ENCODE results near the gene SOX6. TPM values are rescaled to one million over a fixed set of nuclear protein-coding genes. Genes with fewer than 3 reads are reported as not detected.

SOX6 gene
- total RNA-seq, 1 experiment from 2014 or later = not detected

DNA sequence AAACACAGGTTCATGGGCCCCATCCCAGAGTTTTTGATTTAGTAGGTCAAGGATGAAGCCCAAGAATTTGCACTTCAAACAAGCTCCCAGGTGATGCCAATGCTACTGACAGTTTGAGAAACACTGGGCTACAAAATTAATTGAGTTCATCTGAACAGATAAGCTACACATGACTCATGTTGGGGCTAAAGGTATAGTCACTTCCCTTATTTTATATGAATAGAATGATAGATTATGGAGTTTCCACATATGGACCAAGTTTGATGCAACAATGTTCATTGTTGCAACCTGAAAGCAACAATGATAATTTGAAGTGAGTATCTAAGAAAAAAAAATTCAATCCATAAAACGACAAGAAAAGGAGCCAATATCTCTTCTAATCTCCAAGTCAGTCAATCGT lies 54.9 kb downstream of the SOX6 start:
- no peak for DNase-seq
- Histone ChIP-seq H3K27ac (ENCODE audit: low read length) (no peak overlapping the region), H2AFZ (ENCODE audit: low read length) (no peak overlapping the region), H3K9me3 (ENCODE audit: low read length) (no peaks in the 10 kb centered on the region), H3K36me3 (ENCODE audit: insufficient read depth, low read length) (no peaks in the 10 kb centered on the region), H3K27me3 (ENCODE audit: low read length) (no peaks in the 10 kb centered on the region), H3K9ac (ENCODE audit: low read length) (no peak overlapping the region), H4K20me1 (ENCODE audit: insufficient read depth, low read depth, low read length) (no peaks in the 10 kb centered on the region), H3K4me1 (ENCODE audit: low read length) (no peaks in the 10 kb centered on the region), H3K79me2 (ENCODE audit: low read length) (no peaks in the 10 kb centered on the region), H3K4me3 (ENCODE audit: low read length) (no peak overlapping the region), H3K9me2 (replicated peaks; ENCODE audit: insufficient read depth, low read length) (no peaks in the 10 kb centered on the region), H3K4me2 (ENCODE audit: low read depth, low read length, poor library complexity, severe bottlenecking) (no peak overlapping the region)

DNA sequence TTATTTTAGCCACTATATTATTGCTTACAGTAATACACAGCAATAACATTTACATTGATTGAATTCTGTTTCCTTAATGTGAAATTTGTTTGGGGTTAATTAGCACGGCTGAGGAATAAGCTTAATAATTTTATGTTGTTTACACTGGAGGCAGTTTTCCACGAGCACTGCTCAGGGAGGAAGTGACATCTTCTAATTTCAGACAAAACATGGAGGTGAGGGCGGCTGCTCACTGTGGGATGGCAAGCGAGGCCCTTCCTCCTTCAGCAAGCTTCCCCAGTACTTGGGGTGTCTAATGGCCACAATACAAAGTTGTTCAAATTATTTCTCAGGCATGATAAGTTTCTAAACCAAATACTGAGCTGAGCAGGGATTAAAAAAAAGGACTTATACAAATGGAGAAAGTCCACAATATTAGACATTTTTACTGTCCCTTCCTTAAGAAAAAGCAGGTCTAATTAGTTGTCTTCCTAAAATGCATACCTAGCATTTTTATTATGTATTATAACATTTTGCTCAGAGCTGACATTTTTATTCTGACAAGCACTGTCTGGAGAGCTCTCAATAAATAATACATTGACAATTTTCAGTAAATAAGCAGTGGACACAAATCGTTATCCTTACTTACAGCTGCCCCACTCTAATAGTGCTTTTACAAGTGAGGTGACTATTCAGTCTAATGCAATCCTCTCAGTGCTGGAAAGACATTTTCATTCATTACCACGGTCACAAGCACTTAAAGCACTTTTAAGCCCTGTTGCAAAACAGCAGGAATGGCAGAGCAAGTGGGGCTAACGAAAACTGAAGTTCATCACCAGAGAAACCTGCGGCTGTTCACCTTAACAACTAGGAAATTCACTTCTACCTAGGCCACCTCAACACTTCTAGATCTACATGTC lies 56.2 kb downstream of the SOX6 start:
- no peak overlapping the region for H3K27ac ChIP-seq (ENCODE audit: low read length)
- H3K79me2 ChIP-seq (ENCODE audit: low read length) = no peaks in the 10 kb centered on the region
- H3K36me3 ChIP-seq (ENCODE audit: insufficient read depth, low read length) = no peaks in the 10 kb centered on the region
- H3K9ac ChIP-seq (ENCODE audit: low read length) = no peak overlapping the region
- H3K9me3 ChIP-seq (ENCODE audit: low read length) = no peaks in the 10 kb centered on the region
- no peak overlapping the region for H2AFZ ChIP-seq (ENCODE audit: low read length)
- no peak overlapping the region for H3K4me2 ChIP-seq (ENCODE audit: low read depth, low read length, poor library complexity, severe bottlenecking)
- DNase-seq = no peak
- no peaks in the 10 kb centered on the region for H3K9me2 ChIP-seq (replicated peaks; ENCODE audit: insufficient read depth, low read length)
- H3K4me3 ChIP-seq (ENCODE audit: low read length) = no peak overlapping the region
- H4K20me1 ChIP-seq (ENCODE audit: insufficient read depth, low read depth, low read length) = no peaks in the 10 kb centered on the region
- no peaks in the 10 kb centered on the region for H3K4me1 ChIP-seq (ENCODE audit: low read length)
- H3K27me3 ChIP-seq (ENCODE audit: low read length) = no peaks in the 10 kb centered on the region

DNA sequence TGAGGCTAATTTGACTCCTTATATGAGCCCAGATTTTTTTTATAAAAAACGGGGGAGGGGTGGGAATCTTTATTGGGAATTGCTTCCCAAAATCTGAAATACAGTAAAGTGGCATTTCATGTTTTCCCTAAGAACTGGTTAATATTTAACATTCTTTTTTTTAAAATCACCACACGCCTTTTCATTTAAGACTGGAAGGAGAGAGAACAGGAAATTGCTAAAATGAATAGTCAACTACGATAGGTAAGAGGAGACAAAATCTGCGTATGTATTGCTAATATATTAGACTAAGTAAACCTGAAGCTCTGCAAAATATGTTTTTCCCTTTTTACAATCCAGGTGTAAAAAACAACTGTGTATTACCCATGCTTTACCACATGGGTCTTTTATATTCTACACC lies 57.0 kb downstream of the SOX6 start:
- Histone ChIP-seq H3K4me2 (ENCODE audit: low read depth, low read length, poor library complexity, severe bottlenecking) (no peak overlapping the region), H3K4me1 (ENCODE audit: low read length) (no peaks in the 10 kb centered on the region), H3K27me3 (ENCODE audit: low read length) (no peaks in the 10 kb centered on the region)

DNA sequence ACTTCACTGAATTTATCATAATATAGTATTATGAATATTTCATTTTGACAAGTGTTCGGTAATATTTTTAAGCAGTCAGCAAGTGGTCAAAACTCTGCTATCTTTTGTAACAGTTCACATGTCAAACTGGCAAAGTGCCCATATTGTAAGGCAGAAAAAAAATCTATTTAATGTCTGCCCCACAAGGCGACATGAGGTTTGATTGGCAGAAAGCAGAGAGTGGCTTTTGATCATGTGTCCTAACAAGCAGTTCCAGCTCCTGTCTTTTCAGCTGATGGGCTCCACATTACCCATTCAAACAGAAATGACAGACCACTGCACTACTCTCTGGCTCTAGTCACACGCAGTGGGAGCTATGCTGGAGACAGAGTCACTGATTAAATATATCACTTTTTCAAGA lies 59.0 kb downstream of the SOX6 start:
- no peak for DNase-seq
- H2AFZ ChIP-seq (ENCODE audit: low read length) = no peak overlapping the region
- H3K27ac ChIP-seq (ENCODE audit: low read length) = no peak overlapping the region
- H3K79me2 ChIP-seq (ENCODE audit: low read length) = no peaks in the 10 kb centered on the region
- no peak overlapping the region for H3K9ac ChIP-seq (ENCODE audit: low read length)
- H3K36me3 ChIP-seq (ENCODE audit: insufficient read depth, low read length) = no peaks in the 10 kb centered on the region
- H3K4me3 ChIP-seq (ENCODE audit: low read length) = no peak overlapping the region
- H3K9me2 ChIP-seq (replicated peaks; ENCODE audit: insufficient read depth, low read length) = no peaks in the 10 kb centered on the region
- H4K20me1 ChIP-seq (ENCODE audit: insufficient read depth, low read depth, low read length) = no peaks in the 10 kb centered on the region
- H3K27me3 ChIP-seq (ENCODE audit: low read length) = no peaks in the 10 kb centered on the region
- no peaks in the 10 kb centered on the region for H3K9me3 ChIP-seq (ENCODE audit: low read length)
- no peak overlapping the region for H3K4me2 ChIP-seq (ENCODE audit: low read depth, low read length, poor library complexity, severe bottlenecking)
- no peaks in the 10 kb centered on the region for H3K4me1 ChIP-seq (ENCODE audit: low read length)

More for the DNA sequence above, 57.0 kb downstream of the SOX6 start:
- no peaks in the 10 kb centered on the region for H3K36me3 ChIP-seq (ENCODE audit: insufficient read depth, low read length)
- H3K4me3 ChIP-seq (ENCODE audit: low read length) = no peak overlapping the region
- H3K9ac ChIP-seq (ENCODE audit: low read length) = no peak overlapping the region
- no peak for DNase-seq
- H3K79me2 ChIP-seq (ENCODE audit: low read length) = no peaks in the 10 kb centered on the region
- H3K9me3 ChIP-seq (ENCODE audit: low read length) = no peaks in the 10 kb centered on the region
- H3K27ac ChIP-seq (ENCODE audit: low read length) = no peak overlapping the region
- no peaks in the 10 kb centered on the region for H3K9me2 ChIP-seq (replicated peaks; ENCODE audit: insufficient read depth, low read length)
- H2AFZ ChIP-seq (ENCODE audit: low read length) = no peak overlapping the region
- H4K20me1 ChIP-seq (ENCODE audit: insufficient read depth, low read depth, low read length) = no peaks in the 10 kb centered on the region

DNA sequence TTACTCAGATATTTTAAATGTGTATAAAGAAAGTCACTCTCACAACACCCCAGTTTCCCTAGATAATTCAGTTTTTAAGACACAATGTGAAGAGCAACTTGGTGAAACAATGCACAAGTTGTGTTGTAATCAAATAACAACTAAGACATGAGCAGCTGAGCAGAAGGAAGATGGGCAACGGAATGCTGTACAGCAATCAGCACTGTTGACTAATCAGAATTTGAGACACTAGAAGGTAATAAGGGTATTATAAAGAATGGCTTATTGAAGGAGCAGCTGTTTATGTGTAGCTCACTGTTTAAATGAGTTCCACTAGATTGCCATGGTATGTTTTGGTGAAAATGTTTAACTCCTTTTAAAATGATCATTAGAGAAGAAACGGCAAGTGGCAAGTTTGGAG lies 60.1 kb downstream of the SOX6 start:
- Histone ChIP-seq H3K4me2 (ENCODE audit: low read depth, low read length, poor library complexity, severe bottlenecking) (no peak overlapping the region), H3K27ac (ENCODE audit: low read length) (no peak overlapping the region), H3K4me3 (ENCODE audit: low read length) (no peak overlapping the region), H4K20me1 (ENCODE audit: insufficient read depth, low read depth, low read length) (no peaks in the 10 kb centered on the region), H3K27me3 (ENCODE audit: low read length) (no peaks in the 10 kb centered on the region), H3K9me3 (ENCODE audit: low read length) (no peaks in the 10 kb centered on the region), H3K9me2 (replicated peaks; ENCODE audit: insufficient read depth, low read length) (no peaks in the 10 kb centered on the region), H3K79me2 (ENCODE audit: low read length) (no peaks in the 10 kb centered on the region), H3K36me3 (ENCODE audit: insufficient read depth, low read length) (no peaks in the 10 kb centered on the region), H3K4me1 (ENCODE audit: low read length) (no peaks in the 10 kb centered on the region), H3K9ac (ENCODE audit: low read length) (no peak overlapping the region), H2AFZ (ENCODE audit: low read length) (no peak overlapping the region)
- no peak for DNase-seq

DNA sequence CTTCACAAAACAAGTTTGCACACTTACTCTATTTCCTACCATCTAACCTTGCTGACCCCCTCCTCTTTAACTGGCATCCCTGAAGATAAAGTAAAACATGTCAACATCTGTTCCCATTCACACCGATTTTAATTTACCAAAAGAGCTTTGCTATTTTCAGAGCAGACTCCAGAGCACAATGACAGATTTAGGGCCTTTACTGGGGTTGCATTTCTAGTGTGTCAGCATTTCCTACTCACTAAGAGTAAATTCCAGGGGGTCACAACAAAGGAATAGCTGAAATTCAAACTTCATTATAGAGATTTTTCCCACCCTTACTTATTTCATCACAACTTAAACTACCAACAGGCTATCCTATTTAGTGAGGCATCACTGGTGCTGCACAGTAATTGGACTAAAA lies 60.8 kb downstream of the SOX6 start:
- Histone ChIP-seq H3K4me3 (ENCODE audit: low read length) (no peak overlapping the region), H3K4me1 (ENCODE audit: low read length) (no peaks in the 10 kb centered on the region), H3K9me2 (replicated peaks; ENCODE audit: insufficient read depth, low read length) (no peaks in the 10 kb centered on the region), H3K36me3 (ENCODE audit: insufficient read depth, low read length) (no peaks in the 10 kb centered on the region), H3K27ac (ENCODE audit: low read length) (no peak overlapping the region), H3K4me2 (ENCODE audit: low read depth, low read length, poor library complexity, severe bottlenecking) (no peak overlapping the region), H4K20me1 (ENCODE audit: insufficient read depth, low read depth, low read length) (no peaks in the 10 kb centered on the region), H3K9ac (ENCODE audit: low read length) (no peak overlapping the region), H3K79me2 (ENCODE audit: low read length) (no peaks in the 10 kb centered on the region), H3K27me3 (ENCODE audit: low read length) (no peaks in the 10 kb centered on the region), H3K9me3 (ENCODE audit: low read length) (no peaks in the 10 kb centered on the region), H2AFZ (ENCODE audit: low read length) (no peak overlapping the region)
- no peak for DNase-seq

DNA sequence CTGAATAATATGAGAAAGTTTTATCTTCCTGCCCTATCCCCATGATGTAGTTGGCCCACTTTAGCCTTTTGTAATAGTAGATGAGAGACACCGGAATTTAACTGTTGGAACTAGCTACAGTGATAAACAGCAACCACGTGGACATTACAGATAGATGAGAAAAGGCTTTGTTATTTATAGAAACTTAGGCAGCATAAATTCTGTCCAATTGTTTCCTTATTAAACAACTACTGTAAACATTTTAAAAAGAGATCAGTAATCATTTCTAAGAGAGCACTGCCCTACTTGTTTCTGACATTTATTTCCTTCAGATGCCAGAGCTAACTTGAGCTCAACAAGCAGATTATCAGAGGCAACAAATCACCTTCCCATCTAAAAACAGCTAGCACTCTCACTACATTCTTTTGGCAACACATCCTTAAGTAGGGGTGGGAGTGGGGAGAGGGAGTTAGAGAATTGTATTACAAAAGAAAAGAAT lies 63.1 kb downstream of the SOX6 start:
- Histone ChIP-seq H3K4me3 (ENCODE audit: low read length) (no peak overlapping the region), H2AFZ (ENCODE audit: low read length) (no peak overlapping the region), H3K27me3 (ENCODE audit: low read length) (no peaks in the 10 kb centered on the region), H3K9me3 (ENCODE audit: low read length) (no peaks in the 10 kb centered on the region), H3K4me1 (ENCODE audit: low read length) (no peaks in the 10 kb centered on the region), H3K9me2 (replicated peaks; ENCODE audit: insufficient read depth, low read length) (no peaks in the 10 kb centered on the region), H3K79me2 (ENCODE audit: low read length) (no peaks in the 10 kb centered on the region), H3K9ac (ENCODE audit: low read length) (no peak overlapping the region), H3K27ac (ENCODE audit: low read length) (no peak overlapping the region), H3K4me2 (ENCODE audit: low read depth, low read length, poor library complexity, severe bottlenecking) (no peak overlapping the region), H3K36me3 (ENCODE audit: insufficient read depth, low read length) (no peaks in the 10 kb centered on the region), H4K20me1 (ENCODE audit: insufficient read depth, low read depth, low read length) (no peaks in the 10 kb centered on the region)
- no peak for DNase-seq

DNA sequence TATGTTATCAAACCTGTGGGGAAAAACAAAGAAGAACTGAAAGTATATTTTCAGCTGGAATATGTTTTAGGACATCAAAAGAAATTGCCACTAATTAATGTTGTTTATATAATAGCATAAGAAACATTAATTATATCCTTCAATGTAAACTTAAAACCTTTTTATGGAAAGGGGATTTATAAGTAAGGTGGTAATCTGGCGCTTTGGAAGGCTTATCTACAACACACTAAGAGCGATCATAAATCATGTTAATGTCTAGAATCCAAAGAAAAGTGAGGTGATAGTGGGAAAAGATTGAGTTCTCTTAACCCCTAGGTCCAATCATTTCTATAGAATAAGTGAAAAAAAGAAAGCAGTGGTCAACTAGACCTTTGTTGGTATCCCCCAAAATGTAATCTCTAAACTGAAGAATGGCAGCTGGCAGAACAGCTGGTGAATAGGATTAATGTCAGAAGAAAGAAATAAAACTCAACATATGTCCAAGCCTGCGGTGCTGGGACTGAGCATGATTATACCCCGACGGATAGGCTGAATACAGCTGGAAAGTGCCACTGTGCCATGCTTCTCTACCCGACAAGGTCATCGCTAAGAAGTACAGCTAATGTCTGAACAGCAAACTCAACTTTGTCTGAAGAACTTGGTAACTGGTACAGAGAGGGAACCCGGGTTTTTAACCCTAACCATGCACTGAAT lies 64.0 kb downstream of the SOX6 start:
- Histone ChIP-seq H3K27me3 (ENCODE audit: low read length) (no peaks in the 10 kb centered on the region), H3K9me3 (ENCODE audit: low read length) (no peaks in the 10 kb centered on the region), H3K9me2 (replicated peaks; ENCODE audit: insufficient read depth, low read length) (no peaks in the 10 kb centered on the region), H3K4me3 (ENCODE audit: low read length) (no peak overlapping the region), H3K4me2 (ENCODE audit: low read depth, low read length, poor library complexity, severe bottlenecking) (no peak overlapping the region), H3K27ac (ENCODE audit: low read length) (no peak overlapping the region), H3K79me2 (ENCODE audit: low read length) (no peaks in the 10 kb centered on the region), H4K20me1 (ENCODE audit: insufficient read depth, low read depth, low read length) (no peaks in the 10 kb centered on the region), H3K4me1 (ENCODE audit: low read length) (no peaks in the 10 kb centered on the region), H3K9ac (ENCODE audit: low read length) (no peak overlapping the region), H3K36me3 (ENCODE audit: insufficient read depth, low read length) (no peaks in the 10 kb centered on the region), H2AFZ (ENCODE audit: low read length) (no peak overlapping the region)
- no peak for DNase-seq
